GM18951 (cell line): ENCODE results near the gene SAGE1.

ENCODE experiments used
- POLR2A ChIP-seq: IDR thresholded peaks from 4 replicates; pipeline ENCODE4 v1.6.1; 2011; ENCODE audit warnings: mild to moderate bottlenecking; ENCODE audit not compliant: insufficient read length, insufficient read depth; ENCODE audit errors: extremely low read depth
- in situ Hi-C: fragments of 300-500 bp; cut with MboI; formaldehyde crosslinking; loops from one replicate; pipeline ENCODE4 v1.12.0; 2022; ENCODE audit warnings: low sequenced_read_pairs, mixed read lengths, inconsistent platforms; ENCODE audit not compliant: unreplicated experiment

The SAGE1 gene

GRCh38 chrX:135931644-135932487, 38.4 kb downstream of the SAGE1 start:
- in situ Hi-C loops, result no loop called here
- no peak for TF ChIP-seq POLR2A

- in situ Hi-C loops, result no loop called here
- TF ChIP-seq POLR2A, result no peak
Measured at GRCh38 chrX:135944486-135944885, 51.0 kb downstream of the SAGE1 start.

GRCh38 chrX:135951291-135951690, 57.8 kb downstream of the SAGE1 start:
- in situ Hi-C loops, result no loop called here
- TF ChIP-seq POLR2A, result no peak
